Testis (tissue), 3 donors: ENCODE data around the gene CCDC146. TPM values are rescaled to one million over a fixed set of nuclear protein-coding genes. Genes with fewer than 3 reads are reported as not detected.
"Not testable (repeated sequence)": the region's sequence is repeated elsewhere in the genome, so short reads cannot be mapped to it uniquely, and the experiment has no call there.

Source experiments
- DNase-seq: peaks from one replicate; pipeline ENCODE4 v3.0.0-alpha.2; 2019
- H3K27ac ChIP-seq, 2 donors: fragments of 200-600 bp; sonication (generic); one replicate each; pipeline ENCODE4 v1.5.1; 2019
- H3K27me3 ChIP-seq: fragments of 200-600 bp; sonication (generic); one replicate; pipeline ENCODE4 v1.5.1; 2019
- H3K36me3 ChIP-seq: fragments of 200-600 bp; sonication (generic); one replicate; pipeline ENCODE4 v1.5.1; 2017; ENCODE audit warnings: low read depth; ENCODE audit errors: missing control alignments
- H3K4me1 ChIP-seq: fragments of 200-600 bp; sonication (generic); one replicate; pipeline ENCODE4 v1.5.1; 2019
- H3K4me3 ChIP-seq, 2 donors: fragments of 200-600 bp; sonication (generic); one replicate each; pipeline ENCODE4 v1.5.1; 2017 to 2019
- H3K9me3 ChIP-seq: fragments of 200-600 bp; sonication (generic); one replicate; pipeline ENCODE4 v1.5.1; 2017
- CTCF ChIP-seq, 3 experiments: fragments of 450-650 bp in 2 of 3; fragments of 200-600 bp in 1 of 3; sonication (generic) in 1 of 3; IDR thresholded peaks; one replicate each; pipeline ENCODE4 v1.5.1; 2016 to 2019; ENCODE audit warnings: antibody characterized with exemption in 3 of 3, mild to moderate bottlenecking in 2 of 3, moderate library complexity in 1 of 3
- POLR2A ChIP-seq: fragments of 450-650 bp; IDR thresholded peaks from one replicate; pipeline ENCODE4 v1.6.1; 2017; ENCODE audit warnings: antibody characterized with exemption, mild to moderate bottlenecking, moderate library complexity
- WGBS, 2 donors: methylation state at CpG; one replicate each; pipeline ENCODE4 v1.1.5; 2018; 5-methylcytosine and 5-hydroxymethylcytosine counted together
- intact Hi-C: fragments of 100-400 bp; cut with DNase I; formaldehyde crosslinking; loops from one replicate; pipeline ENCODE4 v1.15.1; 2023; ENCODE audit warnings: low total_unique reads
- polyA plus RNA-seq: library from polyadenylated mRNA; stranded (reverse); fragments of 350-450 nt; fragmentation: Illumina TruSeq; extraction: RNeasy Lipid Tissue Mini Kit (QIAGEN cat#74804); gene quantifications from one replicate; pipeline ENCODE4 v1.2.3, GENCODE V29; 2014; ENCODE audit warnings: low read depth, low replicate concordance; ENCODE audit not compliant: insufficient read depth
- total RNA-seq, 2 donors: library from RNA; depleted of rRNA; stranded (reverse); fragments of >200 nt; gene quantifications; one replicate each; pipeline ENCODE4 v1.2.3, GENCODE V29; 2016

The CCDC146 gene
- total and polyA plus RNA-seq, 3 donors from 2014 or later: 20.9 to 35.7 (median 34.3) TPM

- Histone ChIP-seq H3K4me1 (peaks cover 4% of the 10 kb centered on the region), H3K27me3 (no peaks in the 10 kb centered on the region), H3K9me3 (no peaks in the 10 kb centered on the region), H3K36me3 (no peaks in the 10 kb centered on the region), H3K27ac (no peak overlapping the region), H3K4me3 (no peak overlapping the region)
- TF ChIP-seq CTCF (IDR thresholded peaks at IDR 0.05) (no peak), POLR2A (no peak)
- WGBS, 2 donors: 34 to 53% methylated on average over 1 of the region's 1 CpG
- DNase-seq: no peak
- intact Hi-C loops: no loop called here
These were observed 147.7 kb downstream of the CCDC146 start for GRCh38 chr7:77270094-77270480.

GRCh38 chr7:77271766-77272165 is 149.4 kb downstream of the CCDC146 start:
- Histone ChIP-seq H3K4me1 (peaks cover 4% of the 10 kb centered on the region), H3K27ac (no peak overlapping the region), H3K36me3 (no peaks in the 10 kb centered on the region), H3K4me3 (no peak overlapping the region), H3K27me3 (no peaks in the 10 kb centered on the region), H3K9me3 (no peaks in the 10 kb centered on the region)
- WGBS, 2 donors: 93 to 96% methylated on average over 5 of the region's 5 CpGs
- intact Hi-C loops: no loop called here
- no peak for TF ChIP-seq POLR2A
- TF ChIP-seq CTCF (IDR thresholded peaks at IDR 0.05): no peak
- DNase-seq: no peak

GRCh38 chr7:77275663-77276062 is 153.2 kb downstream of the CCDC146 start:
- H3K9me3 ChIP-seq: not testable (repeated sequence)

GRCh38 chr7:77276120-77276519 is 153.7 kb downstream of the CCDC146 start:
- WGBS, 2 donors: 66 to 72% methylated on average over 4 of the region's 4 CpGs
- TF ChIP-seq CTCF (IDR thresholded peaks at IDR 0.05) (no peak), POLR2A (no peak)
- DNase-seq: no peak
- H3K4me3 ChIP-seq: no peak overlapping the region
- H3K27me3 ChIP-seq: no peaks in the 10 kb centered on the region
- peaks cover 4% of the 10 kb centered on the region for H3K4me1 ChIP-seq
- H3K27ac ChIP-seq: no peak overlapping the region
- H3K9me3 ChIP-seq: no peaks in the 10 kb centered on the region
- intact Hi-C loops: no loop called here
- no peaks in the 10 kb centered on the region for H3K36me3 ChIP-seq

More at GRCh38 chr7:77275663-77276062, 153.2 kb downstream of the CCDC146 start:
- H3K27ac ChIP-seq, H3K4me3 ChIP-seq, H3K4me1 ChIP-seq, intact Hi-C loops, H3K36me3 ChIP-seq, H3K27me3 ChIP-seq, DNase-seq: not testable (repeated sequence)
- 77 to 89% methylated on average over 2 of the region's 2 CpGs for WGBS, 2 donors

- 69 to 74% methylated on average over 3 of the region's 3 CpGs for WGBS, 2 donors
- Histone ChIP-seq H3K9me3 (no peaks in the 10 kb centered on the region), H3K4me1 (peaks cover 10% of the 10 kb centered on the region), H3K36me3 (no peaks in the 10 kb centered on the region), H3K27me3 (no peaks in the 10 kb centered on the region), H3K27ac (no peak overlapping the region), H3K4me3 (no peak overlapping the region)
- no peak for DNase-seq
- TF ChIP-seq CTCF (IDR thresholded peaks at IDR 0.05): no peak
- no peak for TF ChIP-seq POLR2A
- intact Hi-C loops: no loop called here
These were observed 159.5 kb downstream of the CCDC146 start for GRCh38 chr7:77281780-77282478.
